Measurements from ENCODE around the gene AFDN. TPM values are rescaled to one million over a fixed set of nuclear protein-coding genes. Genes with fewer than 3 reads are reported as not detected.

AFDN gene
- total and polyA plus RNA-seq, 2 experiments from 2014 or later: 119 to 299 TPM

DNA sequence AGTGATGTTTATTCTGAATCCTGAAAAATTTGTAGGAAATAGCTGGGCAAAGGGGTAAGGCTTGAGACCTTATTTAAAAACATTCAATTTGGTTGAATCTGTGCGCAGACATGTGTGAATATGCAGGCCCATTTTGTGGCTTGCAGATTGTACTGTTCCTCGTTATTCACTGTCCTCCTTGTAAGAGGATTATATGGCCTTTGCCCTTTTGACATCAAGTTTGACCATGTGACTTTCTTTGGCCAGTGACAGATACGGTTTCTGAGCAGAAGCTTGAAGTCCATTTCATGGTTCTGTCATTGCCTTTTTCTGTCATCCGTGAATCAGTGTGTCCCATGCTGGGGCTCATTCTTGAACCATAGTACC lies 13.4 kb downstream of the AFDN start:
- Histone ChIP-seq H3K4me1 (ENCODE audit: low read depth) (peaks cover 45% of the 10 kb centered on the region), H3K36me3 (no peaks in the 10 kb centered on the region), H3K4me3 (no peak overlapping the region), H3K9me3 (ENCODE audit: low read depth) (no peaks in the 10 kb centered on the region), H3K27ac (no peak overlapping the region), H3K27me3 (no peaks in the 10 kb centered on the region)
- TF ChIP-seq, protein P1, sequence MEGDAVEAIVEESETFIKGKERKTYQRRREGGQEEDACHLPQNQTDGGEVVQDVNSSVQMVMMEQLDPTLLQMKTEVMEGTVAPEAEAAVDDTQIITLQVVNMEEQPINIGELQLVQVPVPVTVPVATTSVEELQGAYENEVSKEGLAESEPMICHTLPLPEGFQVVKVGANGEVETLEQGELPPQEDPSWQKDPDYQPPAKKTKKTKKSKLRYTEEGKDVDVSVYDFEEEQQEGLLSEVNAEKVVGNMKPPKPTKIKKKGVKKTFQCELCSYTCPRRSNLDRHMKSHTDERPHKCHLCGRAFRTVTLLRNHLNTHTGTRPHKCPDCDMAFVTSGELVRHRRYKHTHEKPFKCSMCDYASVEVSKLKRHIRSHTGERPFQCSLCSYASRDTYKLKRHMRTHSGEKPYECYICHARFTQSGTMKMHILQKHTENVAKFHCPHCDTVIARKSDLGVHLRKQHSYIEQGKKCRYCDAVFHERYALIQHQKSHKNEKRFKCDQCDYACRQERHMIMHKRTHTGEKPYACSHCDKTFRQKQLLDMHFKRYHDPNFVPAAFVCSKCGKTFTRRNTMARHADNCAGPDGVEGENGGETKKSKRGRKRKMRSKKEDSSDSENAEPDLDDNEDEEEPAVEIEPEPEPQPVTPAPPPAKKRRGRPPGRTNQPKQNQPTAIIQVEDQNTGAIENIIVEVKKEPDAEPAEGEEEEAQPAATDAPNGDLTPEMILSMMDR (IDR thresholded peaks at IDR 0.05; ENCODE audit: low read depth, low read length): no peak
- DNase-seq (ENCODE audit: low read depth in 1 of 2, low spot score in 1 of 2): no peak

DNA sequence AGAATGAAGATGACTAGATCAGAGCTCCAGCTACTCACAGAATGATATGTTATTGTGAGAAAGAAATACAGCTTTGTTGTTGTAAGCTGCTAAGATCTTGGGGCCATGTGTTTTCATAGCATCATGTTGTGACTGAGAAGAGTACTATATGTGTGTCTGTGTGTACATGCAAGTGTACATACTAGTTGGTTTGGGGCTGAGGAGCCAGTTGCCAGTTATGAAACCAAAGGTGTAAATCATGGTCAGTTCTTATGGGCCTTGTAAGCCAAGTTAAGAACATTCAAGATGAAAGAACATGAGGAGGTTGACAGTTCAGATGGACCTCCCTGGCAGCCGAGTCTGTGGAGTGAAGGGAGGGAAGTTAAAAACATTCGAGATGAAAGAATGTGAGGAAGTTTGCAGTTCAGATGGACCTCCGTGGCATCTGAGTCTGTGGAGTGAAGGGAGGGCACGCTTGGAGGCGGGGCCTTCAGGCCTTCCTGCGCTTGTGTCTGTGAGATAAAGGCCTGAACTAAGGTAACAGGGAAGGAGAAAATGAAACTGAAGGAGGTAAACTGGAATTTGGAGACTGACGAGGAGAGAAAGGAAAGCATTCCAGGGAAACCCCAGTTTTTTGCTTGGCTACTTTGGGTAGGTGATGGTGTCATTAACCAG lies 13.9 kb downstream of the AFDN start:
- Histone ChIP-seq H3K36me3 (no peaks in the 10 kb centered on the region), H3K27ac (no peak overlapping the region), H3K4me1 (ENCODE audit: low read depth) (peaks cover 40% of the 10 kb centered on the region), H3K4me3 (no peak overlapping the region), H3K9me3 (ENCODE audit: low read depth) (no peaks in the 10 kb centered on the region), H3K27me3 (no peaks in the 10 kb centered on the region)
- no peak for DNase-seq (ENCODE audit: low read depth in 1 of 2, low spot score in 1 of 2)
- TF ChIP-seq, protein P1 (IDR thresholded peaks at IDR 0.05; ENCODE audit: low read depth, low read length): no peak

DNA sequence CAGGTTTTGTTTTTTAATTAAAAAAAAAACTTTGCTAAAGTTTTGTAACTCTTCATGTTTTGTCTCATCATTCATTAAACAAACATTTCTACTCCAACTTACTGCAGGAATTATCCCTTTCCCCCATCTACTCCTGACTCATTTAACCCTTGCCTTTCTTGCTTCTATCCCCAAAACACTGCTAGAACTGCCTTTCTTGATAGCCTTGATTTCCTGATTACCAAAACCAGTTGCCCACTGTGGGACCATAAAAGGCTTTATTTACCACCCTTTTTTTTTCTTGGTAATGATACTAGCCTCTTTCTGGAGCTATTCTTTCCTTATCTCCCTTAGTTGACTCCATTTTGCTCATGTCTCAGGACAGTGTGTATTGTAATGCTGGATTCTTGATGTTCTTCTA lies 15.3 kb downstream of the AFDN start:
- Histone ChIP-seq H3K4me3 (no peak overlapping the region), H3K27ac (no peak overlapping the region), H3K4me1 (ENCODE audit: low read depth) (peaks cover 35% of the 10 kb centered on the region), H3K27me3 (no peaks in the 10 kb centered on the region), H3K9me3 (ENCODE audit: low read depth) (no peaks in the 10 kb centered on the region), H3K36me3 (no peaks in the 10 kb centered on the region)
- DNase-seq (ENCODE audit: low read depth in 1 of 2, low spot score in 1 of 2): no peak
- TF ChIP-seq, protein P1 (IDR thresholded peaks at IDR 0.05; ENCODE audit: low read depth, low read length): no peak

DNA sequence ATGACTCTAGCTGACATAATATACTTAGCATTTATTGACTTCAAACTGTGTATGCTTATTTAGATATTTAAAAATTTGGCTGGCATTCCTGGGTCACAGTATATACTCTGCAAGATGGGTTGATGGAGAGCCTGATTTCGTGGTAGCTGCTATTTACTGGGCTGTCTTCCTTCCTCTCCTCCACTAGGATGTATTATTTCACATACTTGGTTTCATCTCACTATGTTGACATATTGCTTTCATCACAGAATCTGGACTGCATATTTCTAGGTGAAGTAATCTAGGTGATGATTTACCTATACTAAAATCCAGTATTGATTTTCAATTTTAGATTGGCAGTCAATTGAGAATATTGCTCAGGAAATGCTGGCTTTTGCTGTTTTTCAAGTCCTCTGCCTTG lies 15.7 kb downstream of the AFDN start:
- no peak overlapping the region for H3K4me3 ChIP-seq

GRCh38 chr6:167843023-167843422 lies 16.3 kb downstream of the AFDN start:
- no peaks in the 10 kb centered on the region for H3K27me3 ChIP-seq
- H3K36me3 ChIP-seq: no peaks in the 10 kb centered on the region
- H3K4me1 ChIP-seq (ENCODE audit: low read depth): peaks cover 44% of the 10 kb centered on the region
- H3K9me3 ChIP-seq (ENCODE audit: low read depth): no peaks in the 10 kb centered on the region
- no peak overlapping the region for H3K27ac ChIP-seq
- TF ChIP-seq, protein P1 (IDR thresholded peaks at IDR 0.05; ENCODE audit: low read depth, low read length): no peak
- H3K4me3 ChIP-seq: no peak overlapping the region
- no peak for DNase-seq (ENCODE audit: low read depth in 1 of 2, low spot score in 1 of 2)

More for the DNA sequence above, 15.7 kb downstream of the AFDN start:
- DNase-seq (ENCODE audit: low read depth in 1 of 2, low spot score in 1 of 2): no peak
- TF ChIP-seq, protein P1 (IDR thresholded peaks at IDR 0.05; ENCODE audit: low read depth, low read length): no peak
- no peaks in the 10 kb centered on the region for H3K36me3 ChIP-seq
- H3K4me1 ChIP-seq (ENCODE audit: low read depth): peaks cover 38% of the 10 kb centered on the region
- H3K9me3 ChIP-seq (ENCODE audit: low read depth): no peaks in the 10 kb centered on the region
- H3K27ac ChIP-seq: no peak overlapping the region
- no peaks in the 10 kb centered on the region for H3K27me3 ChIP-seq

Measured in cardiac muscle cell (in vitro differentiated cells and primary cell).